Measurements from ENCODE around the gene ARID3A.

DNA sequence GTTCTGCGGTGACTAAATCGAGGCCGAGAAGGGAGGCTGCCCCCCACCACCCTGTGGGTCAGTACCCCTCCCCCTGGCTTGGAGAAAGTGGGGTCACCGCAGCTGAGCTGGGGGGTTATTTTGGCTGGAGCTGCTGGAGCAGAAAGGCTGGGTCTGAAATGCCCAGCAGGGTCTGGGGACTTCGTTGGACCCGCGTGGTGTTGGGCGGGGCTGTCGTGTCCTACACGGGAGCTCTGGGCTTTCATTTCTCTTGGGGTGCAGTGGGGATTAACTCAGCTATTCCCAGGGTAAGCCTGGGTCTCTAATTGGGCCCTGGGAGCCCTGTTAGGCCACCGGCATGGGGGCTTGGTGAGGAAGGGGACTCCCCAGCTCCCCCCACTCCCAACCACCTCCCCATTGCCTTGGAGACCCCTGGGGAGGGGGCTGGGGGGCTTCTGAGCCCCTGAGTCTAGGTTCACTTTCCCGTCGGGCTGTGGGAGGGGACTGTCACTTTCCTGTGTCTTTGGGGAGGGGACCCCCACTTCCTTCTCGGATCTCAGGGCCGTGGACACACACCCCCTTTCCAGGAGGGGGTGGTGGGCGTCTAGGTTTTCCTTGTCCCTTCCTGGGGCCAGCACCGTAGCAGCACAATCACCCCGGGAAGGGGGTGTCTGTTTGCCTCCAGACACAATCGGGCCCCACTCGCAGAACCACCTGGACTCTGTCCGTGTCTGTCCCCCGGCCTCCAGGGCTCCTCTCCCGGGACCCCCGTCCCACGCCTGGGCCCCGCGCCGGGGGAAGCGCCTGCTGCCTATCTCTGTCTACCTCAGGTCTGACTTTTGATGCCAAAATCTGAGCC lies 48.1 kb downstream of the ARID3A start:
- TF ChIP-seq, protein P1, sequence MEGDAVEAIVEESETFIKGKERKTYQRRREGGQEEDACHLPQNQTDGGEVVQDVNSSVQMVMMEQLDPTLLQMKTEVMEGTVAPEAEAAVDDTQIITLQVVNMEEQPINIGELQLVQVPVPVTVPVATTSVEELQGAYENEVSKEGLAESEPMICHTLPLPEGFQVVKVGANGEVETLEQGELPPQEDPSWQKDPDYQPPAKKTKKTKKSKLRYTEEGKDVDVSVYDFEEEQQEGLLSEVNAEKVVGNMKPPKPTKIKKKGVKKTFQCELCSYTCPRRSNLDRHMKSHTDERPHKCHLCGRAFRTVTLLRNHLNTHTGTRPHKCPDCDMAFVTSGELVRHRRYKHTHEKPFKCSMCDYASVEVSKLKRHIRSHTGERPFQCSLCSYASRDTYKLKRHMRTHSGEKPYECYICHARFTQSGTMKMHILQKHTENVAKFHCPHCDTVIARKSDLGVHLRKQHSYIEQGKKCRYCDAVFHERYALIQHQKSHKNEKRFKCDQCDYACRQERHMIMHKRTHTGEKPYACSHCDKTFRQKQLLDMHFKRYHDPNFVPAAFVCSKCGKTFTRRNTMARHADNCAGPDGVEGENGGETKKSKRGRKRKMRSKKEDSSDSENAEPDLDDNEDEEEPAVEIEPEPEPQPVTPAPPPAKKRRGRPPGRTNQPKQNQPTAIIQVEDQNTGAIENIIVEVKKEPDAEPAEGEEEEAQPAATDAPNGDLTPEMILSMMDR (conservative IDR thresholded peaks at IDR 0.05; ENCODE audit: low read length) = no peak
- TF ChIP-seq EZH2phosphoT487 (IDR thresholded peaks at IDR 0.05; ENCODE audit: borderline replicate concordance, low read depth, low read length) = no peak
